Prostate gland (tissue), 2 donors: ENCODE measurements around the gene CAPN11.

Source experiments
- CTCF ChIP-seq, 4 experiments: fragments of 200-600 bp in 2 of 4; fragments of 450-650 bp in 2 of 4; sonication (generic) in 2 of 4; IDR thresholded peaks; 1 replicate in 3 of 4; 2 replicates in 1 of 4; pipeline ENCODE4 v1.5.1; 2016 to 2019; ENCODE audit warnings: antibody characterized with exemption in 4 of 4, mild to moderate bottlenecking in 2 of 4, moderate library complexity in 2 of 4
- POLR2AphosphoS5 ChIP-seq: sonication (generic); formaldehyde crosslinking; IDR thresholded peaks from one replicate; pipeline ENCODE4 v1.6.1; 2017; ENCODE audit warnings: antibody characterized with exemption

- no peak for TF ChIP-seq CTCF (IDR thresholded peaks at IDR 0.05)
- TF ChIP-seq POLR2AphosphoS5: no peak
These were observed 15.8 kb upstream of the CAPN11 start for GRCh38 chr6:44142835-44143234.
